Astrocyte of the cerebellum (primary cell): ENCODE measurements around the gene ACD.
A peak's percentile ranks its signal among the peaks of the same experiment; 100 is the strongest.

Experiments used
- DNase-seq: peaks from one replicate; pipeline ENCODE4 v3.0.0-alpha.2; 2011; ENCODE audit warnings: low read depth
- H3K4me3 ChIP-seq: 2 replicates; pipeline ENCODE4 v1.5.1; 2011; ENCODE audit warnings: mild to moderate bottlenecking, low read depth, low read length, moderate library complexity
- CTCF ChIP-seq: IDR thresholded peaks from 2 replicates; pipeline ENCODE4 v1.5.1; 2012; ENCODE audit warnings: low read length, low read depth, moderate library complexity, mild to moderate bottlenecking; ENCODE audit errors: missing control alignments
- in situ Hi-C: cut with HindIII; loops from 2 replicates; pipeline ENCODE4 v1.10.0; 2017; ENCODE audit warnings: low sequenced_read_pairs

The ACD gene

GRCh38 chr16:67637625-67638024 lies 22.4 kb downstream of the ACD start:
- TF ChIP-seq CTCF, result no peak
- in situ Hi-C loops, result no loop called here
- DNase-seq, result no peak
- no peak overlapping the region for H3K4me3 ChIP-seq

GRCh38 chr16:67636713-67637112 lies 23.3 kb downstream of the ACD start:
- in situ Hi-C loops, result no loop called here
- TF ChIP-seq CTCF, result no peak
- no peak for DNase-seq
- no peak overlapping the region for H3K4me3 ChIP-seq

GRCh38 chr16:67632415-67633172 lies 27.5 kb downstream of the ACD start:
- no peak for TF ChIP-seq CTCF
- in situ Hi-C loops, result no loop called here
- peak; percentile 11 for DNase-seq
- no peak overlapping the region for H3K4me3 ChIP-seq

GRCh38 chr16:67628216-67628615 lies 31.8 kb downstream of the ACD start:
- H3K4me3 ChIP-seq, result no peak overlapping the region
- no peak for DNase-seq
- in situ Hi-C loops, result no loop called here
- no peak for TF ChIP-seq CTCF

GRCh38 chr16:67613808-67614207 lies 46.3 kb downstream of the ACD start:
- no peak overlapping the region for H3K4me3 ChIP-seq
- in situ Hi-C loops, result no loop called here
- TF ChIP-seq CTCF, result no peak
- no peak for DNase-seq

- H3K4me3 ChIP-seq, result no peak overlapping the region
- in situ Hi-C loops, result loop anchor here (5.0 kb wide), 1 partner anchor 36 kb away; no protein-coding TSS in a partner anchor
- no peak for DNase-seq
- TF ChIP-seq CTCF, result no peak
Measured at GRCh38 chr16:67608364-67608763, 51.7 kb downstream of the ACD start.
